MCF 10A (cell line): ENCODE results near the gene SLC12A1. TPM values are rescaled to one million over a fixed set of nuclear protein-coding genes. Genes with fewer than 3 reads are reported as not detected.

Experiments
- BruUV-seq: library from RNA; stranded (reverse); fragments of 400-500 nt; replicated peaks from 2 replicates; lab custom pipeline; 2021; lab: Mats Ljungman, UMichigan
- CTCF ChIA-PET: fragments of 300-600 bp; sonication (Branson Sonifier 250); formaldehyde crosslinking; extraction: SDS; loops from one replicate; lab custom pipeline; 2021; ENCODE audit warnings: antibody characterized with exemption, inconsistent platforms; lab: Yijun Ruan, JAX
- POLR2A ChIA-PET: fragments of 300-600, 350-650 bp; sonication (Branson Sonifier 250); formaldehyde crosslinking; extraction: SDS; loops from one replicate; lab custom pipeline; 2020; ENCODE audit warnings: antibody characterized with exemption, inconsistent platforms; lab: Yijun Ruan, JAX
- DNase-seq: peaks from one replicate; pipeline ENCODE4 v3.0.0-alpha.2; 2018; ENCODE audit not compliant: unreplicated experiment
- H3K27ac Mint-ChIP-seq: one replicate; pipeline ENCODE4 v1.8.0; 2022; ENCODE audit warnings: mild to moderate bottlenecking, low read depth, mixed read lengths; ENCODE audit not compliant: unreplicated experiment
- H3K27me3 Mint-ChIP-seq: one replicate; pipeline ENCODE4 v1.8.0; 2022; ENCODE audit warnings: mixed read lengths; ENCODE audit not compliant: insufficient read depth, unreplicated experiment
- H3K36me3 Mint-ChIP-seq: one replicate; pipeline ENCODE4 v1.8.0; 2022; ENCODE audit warnings: mild to moderate bottlenecking, moderate library complexity, mixed read lengths; ENCODE audit not compliant: insufficient read depth, unreplicated experiment
- H3K4me1 Mint-ChIP-seq: one replicate; pipeline ENCODE4 v1.8.0; 2022; ENCODE audit warnings: mixed read lengths; ENCODE audit not compliant: insufficient read depth, unreplicated experiment
- H3K4me3 Mint-ChIP-seq: one replicate; pipeline ENCODE4 v1.8.0; 2022; ENCODE audit warnings: mild to moderate bottlenecking, moderate library complexity, mixed read lengths; ENCODE audit not compliant: unreplicated experiment
- H3K9me3 Mint-ChIP-seq: one replicate; pipeline ENCODE4 v1.8.0; 2022; ENCODE audit warnings: mixed read lengths; ENCODE audit not compliant: unreplicated experiment
- CTCF ChIP-seq: fragments of 200-600 bp; IDR thresholded peaks from one replicate; pipeline ENCODE4 v1.8.0; 2022; ENCODE audit warnings: antibody characterized with exemption, mild to moderate bottlenecking; ENCODE audit not compliant: unreplicated experiment
- intact Hi-C: fragments of 100-400 bp; cut with micrococcal nuclease; formaldehyde crosslinking; loops from 2 replicates; pipeline ENCODE4 v1.14.1; 2022
- total RNA-seq: library from RNA; stranded (reverse); gene quantifications from 2 replicates; pipeline ENCODE4 v1.2.3, GENCODE V29; 2022

Gene SLC12A1
- total RNA-seq, 1 experiment from 2014 or later, result not detected

- ChIA-PET POLR2A (no interaction called here), CTCF (interaction anchor here (1.0 kb wide), 1 partner anchor 20 kb away, joined by 3 read pairs; no protein-coding TSS in a partner anchor)
- Mint-ChIP-seq H3K4me3 (no peak overlapping the region), H3K36me3 (no peaks in the 10 kb centered on the region), H3K9me3 (no peaks in the 10 kb centered on the region), H3K4me1 (no peaks in the 10 kb centered on the region), H3K27me3 (no peaks in the 10 kb centered on the region), H3K27ac (no peak overlapping the region)
- intact Hi-C loops, result no loop called here
- no peak for DNase-seq
- no TSS peak for BruUV-seq
- TF ChIP-seq CTCF, result no peak
These were observed 98.3 kb downstream of the SLC12A1 start for GRCh38 chr15:48304398-48304797.

GRCh38 chr15:48306639-48307038 lies 100.5 kb downstream of the SLC12A1 start:
- Mint-ChIP-seq H3K27me3 (no peaks in the 10 kb centered on the region), H3K36me3 (no peaks in the 10 kb centered on the region)
- CTCF ChIA-PET, result no interaction called here

GRCh38 chr15:48307586-48307985 lies 101.5 kb downstream of the SLC12A1 start:
- ChIA-PET POLR2A (no interaction called here), CTCF (interaction anchor here (0.6 to 1.0 kb wide), 2 partner anchors 13 to 66 kb away, joined by 3 read pairs; no protein-coding TSS in a partner anchor)
- no peaks in the 10 kb centered on the region for H3K9me3 Mint-ChIP-seq
- H3K36me3 Mint-ChIP-seq, result no peaks in the 10 kb centered on the region
- no TSS peak for BruUV-seq
- no peak for TF ChIP-seq CTCF
- no peak for DNase-seq
- no peak overlapping the region for H3K27ac Mint-ChIP-seq
- no peaks in the 10 kb centered on the region for H3K27me3 Mint-ChIP-seq
- no peaks in the 10 kb centered on the region for H3K4me1 Mint-ChIP-seq
- intact Hi-C loops, result no loop called here
- no peak overlapping the region for H3K4me3 Mint-ChIP-seq

More at GRCh38 chr15:48306639-48307038, 100.5 kb downstream of the SLC12A1 start:
- Mint-ChIP-seq H3K27ac (no peak overlapping the region), H3K4me1 (no peaks in the 10 kb centered on the region), H3K4me3 (no peak overlapping the region), H3K9me3 (no peaks in the 10 kb centered on the region)
- POLR2A ChIA-PET, result interaction anchor here (0.7 kb wide), 2 partner anchors 193 to 286 kb away, joined by 3 to 5 read pairs; no protein-coding TSS in a partner anchor
- no TSS peak for BruUV-seq
- no peak for DNase-seq
- no peak for TF ChIP-seq CTCF
- intact Hi-C loops, result no loop called here

- H3K27me3 Mint-ChIP-seq, result no peaks in the 10 kb centered on the region
- no peak for TF ChIP-seq CTCF
- intact Hi-C loops, result no loop called here
- H3K4me1 Mint-ChIP-seq, result no peaks in the 10 kb centered on the region
- POLR2A ChIA-PET, result interaction anchor here (0.6 to 1.2 kb wide), 2 partner anchors 13 to 310 kb away, joined by 3 read pairs; no protein-coding TSS in a partner anchor
- DNase-seq, result peak; percentile 37
- no TSS peak for BruUV-seq
- CTCF ChIA-PET, result interaction anchor here (0.8 to 1.2 kb wide), 2 partner anchors 17 to 24 kb away, joined by 3 to 7 read pairs; no protein-coding TSS in a partner anchor
- no peaks in the 10 kb centered on the region for H3K36me3 Mint-ChIP-seq
- H3K27ac Mint-ChIP-seq, result no peak overlapping the region
- H3K4me3 Mint-ChIP-seq, result no peak overlapping the region
- no peaks in the 10 kb centered on the region for H3K9me3 Mint-ChIP-seq
These were observed 103.6 kb downstream of the SLC12A1 start for GRCh38 chr15:48309740-48310139.
